Right cardiac atrium (tissue), 5 donors: ENCODE data around the gene ITGB7. TPM values are rescaled to one million over a fixed set of nuclear protein-coding genes. Genes with fewer than 3 reads are reported as not detected.

ENCODE experiments used
- ATAC-seq, 2 donors: fragments of 200-7000 bp; cut with Tn5 transposase; one replicate each; pipeline versions ENCODE4 v1.8.0 to v1.9.1; 2020; ENCODE audit warnings: moderate library complexity in 2 of 2, mild to moderate bottlenecking in 1 of 2
- DNase-seq, 3 donors: peaks; one replicate each; pipeline ENCODE4 v3.0.0-alpha.2; 2020
- H3K27ac ChIP-seq: one replicate; pipeline ENCODE4 v1.5.1; 2013; ENCODE audit warnings: mild to moderate bottlenecking, low read length, control low read depth, moderate library complexity
- H3K27me3 ChIP-seq: one replicate; pipeline ENCODE4 v1.6.1; 2013; ENCODE audit not compliant: control insufficient read depth, insufficient read depth
- H3K4me1 ChIP-seq: one replicate; pipeline ENCODE4 v1.6.1; 2013; ENCODE audit warnings: low read length; ENCODE audit not compliant: control insufficient read depth, insufficient read depth
- H3K4me3 ChIP-seq: one replicate; pipeline ENCODE4 v1.5.1; 2013; ENCODE audit warnings: low read length, control low read depth
- H3K9me3 ChIP-seq: one replicate; pipeline ENCODE4 v1.6.1; 2013; ENCODE audit warnings: low read length; ENCODE audit not compliant: control insufficient read depth
- WGBS: extraction: QIAGEN DNeasy Blood & Tissue Kit; methylation state at CpG from one replicate; pipeline ENCODE4 v1.1.7; 2013; 5-methylcytosine and 5-hydroxymethylcytosine counted together
- intact Hi-C, 4 donors: fragments of 100-400 bp; cut with DNase I; formaldehyde crosslinking; loops; one replicate each; pipeline versions ENCODE4 v1.11.0 to v1.14.0; 2022 to 2023
- polyA plus RNA-seq: library from polyadenylated mRNA; stranded (reverse); fragments of 200-250 nt; gene quantifications from one replicate; pipeline ENCODE4 v1.2.3, GENCODE V29; 2013
- total RNA-seq, 4 donors: library from RNA; stranded (reverse); fragmentation: NEBNext Ultra II Directional; extraction: Animal tissue kit (Norgen Biotek cat#: 25700); gene quantifications; one replicate each; pipeline ENCODE4 v1.2.1, GENCODE V29; 2021
- donor health status: healthy with polysubstance abuse.
- donor health status: DM: no; HTN: yes; CAD: no.
- donor health status: DM: no; HTN: no; CAD: no.
- donor health status: DM: no; HTN: yes; CAD: no; lungs with severe emphysema.
- donor health status: DM: yes; HTN: yes; CAD: no.

Gene ITGB7
- total and polyA plus RNA-seq, 5 donors = 0.45 to 2.8 (median 0.97) TPM

GRCh38 chr12:53239643-53240258 lies 32.7 kb upstream of the ITGB7 start:
- no peaks in the 10 kb centered on the region for H3K27me3 ChIP-seq
- ATAC-seq = no peak
- no peak overlapping the region for H3K4me3 ChIP-seq
- no peak for DNase-seq
- H3K4me1 ChIP-seq = no peaks in the 10 kb centered on the region
- no peaks in the 10 kb centered on the region for H3K9me3 ChIP-seq
- WGBS = 93% methylated on average over 10 of the region's 10 CpGs
- H3K27ac ChIP-seq = no peak overlapping the region
- intact Hi-C loops = no loop called here

GRCh38 chr12:53236443-53237111 lies 29.5 kb upstream of the ITGB7 start:
- Histone ChIP-seq H3K4me3 (no peak overlapping the region), H3K4me1 (peaks cover 15% of the 10 kb centered on the region), H3K27ac (no peak overlapping the region), H3K9me3 (no peaks in the 10 kb centered on the region), H3K27me3 (no peaks in the 10 kb centered on the region)
- DNase-seq (no peak), ATAC-seq (no peak)
- intact Hi-C loops = no loop called here
- 86% methylated on average over 1 of the region's 1 CpG for WGBS

GRCh38 chr12:53235742-53236442 lies 28.8 kb upstream of the ITGB7 start:
- H3K4me1 ChIP-seq = peaks cover 15% of the 10 kb centered on the region
- ATAC-seq (no peak), DNase-seq (no peak)
- H3K27ac ChIP-seq = no peak overlapping the region
- H3K9me3 ChIP-seq = no peaks in the 10 kb centered on the region
- intact Hi-C loops = no loop called here
- H3K27me3 ChIP-seq = no peaks in the 10 kb centered on the region
- H3K4me3 ChIP-seq = no peak overlapping the region
- whole genome bisulfite sequencing = 73% methylated on average over 9 of the region's 9 CpGs

GRCh38 chr12:53235164-53235563 lies 28.1 kb upstream of the ITGB7 start:
- intact Hi-C loops = no loop called here
- ATAC-seq (no peak), DNase-seq (no peak)
- Histone ChIP-seq H3K4me1 (peaks cover 15% of the 10 kb centered on the region), H3K27me3 (no peaks in the 10 kb centered on the region), H3K4me3 (no peak overlapping the region), H3K27ac (no peak overlapping the region), H3K9me3 (no peaks in the 10 kb centered on the region)
- 51% methylated on average over 3 of the region's 3 CpGs for WGBS

GRCh38 chr12:53234271-53234914 lies 27.3 kb upstream of the ITGB7 start:
- no peaks in the 10 kb centered on the region for H3K27me3 ChIP-seq
- no peak overlapping the region for H3K4me3 ChIP-seq
- 5% methylated on average over 12 of the region's 12 CpGs for WGBS
- intact Hi-C loops = no loop called here
- ATAC-seq (peak; percentile 30 to 47), DNase-seq (peak; percentile 72 to 92 (median 89))
- no peak overlapping the region for H3K27ac ChIP-seq
- H3K4me1 ChIP-seq = peaks cover 15% of the 10 kb centered on the region
- no peaks in the 10 kb centered on the region for H3K9me3 ChIP-seq

GRCh38 chr12:53233671-53234121 lies 26.6 kb upstream of the ITGB7 start:
- Histone ChIP-seq H3K4me1 (peaks cover 15% of the 10 kb centered on the region), H3K4me3 (no peak overlapping the region), H3K27ac (peak overlapping the region; percentile 16), H3K9me3 (no peaks in the 10 kb centered on the region), H3K27me3 (no peaks in the 10 kb centered on the region)
- WGBS = 43% methylated on average over 7 of the region's 7 CpGs
- ATAC-seq (peak in 1 of 2 donors; percentile 3), DNase-seq (peak in 2 of 3 donors; percentile 80 to 82)
- intact Hi-C loops = no loop called here

- intact Hi-C loops = no loop called here
- no peaks in the 10 kb centered on the region for H3K27me3 ChIP-seq
- ATAC-seq (peak; percentile 78 to 81), DNase-seq (peak; percentile 70 to 90 (median 88))
- no peaks in the 10 kb centered on the region for H3K9me3 ChIP-seq
- H3K4me1 ChIP-seq = peaks cover 15% of the 10 kb centered on the region
- 26% methylated on average over 11 of the region's 11 CpGs for WGBS
- peak overlapping the region; percentile 77 for H3K4me3 ChIP-seq
- H3K27ac ChIP-seq = peak overlapping the region; percentile 62
Observed at GRCh38 chr12:53232646-53233461, 25.8 kb upstream of the ITGB7 start.

GRCh38 chr12:53231921-53232645 lies 25.0 kb upstream of the ITGB7 start, which contains the start of gene RARG:
Gene RARG (minus strand): TSS chr12:53232209. CDS start chr12:53227545, 4,664 bp downstream.
- Histone ChIP-seq H3K9me3 (no peaks in the 10 kb centered on the region), H3K27ac (peak within 1 kb of the TSS; percentile 81), H3K4me3 (peak within 1 kb of the TSS; percentile 77), H3K4me1 (peaks cover 15% of the 10 kb centered on the region), H3K27me3 (no peaks in the 10 kb centered on the region)
- peak; percentile 68 to 92 (median 86) for DNase-seq
- intact Hi-C loops = no loop called here
- ATAC-seq = peak; percentile 79 to 81
- WGBS = 1% methylated on average over 44 of the region's 44 CpGs

GRCh38 chr12:53231671-53231920 lies 24.5 kb upstream of the ITGB7 start:
- 4% methylated on average over 9 of the region's 9 CpGs for WGBS
- ATAC-seq = no peak
- Histone ChIP-seq H3K27ac (peak overlapping the region; percentile 81), H3K27me3 (no peaks in the 10 kb centered on the region), H3K9me3 (no peaks in the 10 kb centered on the region), H3K4me1 (peaks cover 15% of the 10 kb centered on the region), H3K4me3 (peak overlapping the region; percentile 77)
- no peak for DNase-seq
- intact Hi-C loops = no loop called here
